GM21723 (cell line): ENCODE data around the gene ELF2.
A peak's percentile ranks its signal among the peaks of the same experiment; 100 is the strongest.
"Not testable (repeated sequence)": the region's sequence is repeated elsewhere in the genome, so short reads cannot be mapped to it uniquely, and the experiment has no call there.

Experiments used
- ATAC-seq: cut with Tn5 transposase; IDR thresholded peaks from one replicate; pipeline ENCODE4 v1.9.1; 2021; ENCODE audit warnings: mild to moderate bottlenecking, moderate library complexity; ENCODE audit not compliant: unreplicated experiment

ELF2 gene

GRCh38 chr4:139188648-139189416 is 11.8 kb upstream of the ELF2 start:
- ATAC-seq = no peak

DNA sequence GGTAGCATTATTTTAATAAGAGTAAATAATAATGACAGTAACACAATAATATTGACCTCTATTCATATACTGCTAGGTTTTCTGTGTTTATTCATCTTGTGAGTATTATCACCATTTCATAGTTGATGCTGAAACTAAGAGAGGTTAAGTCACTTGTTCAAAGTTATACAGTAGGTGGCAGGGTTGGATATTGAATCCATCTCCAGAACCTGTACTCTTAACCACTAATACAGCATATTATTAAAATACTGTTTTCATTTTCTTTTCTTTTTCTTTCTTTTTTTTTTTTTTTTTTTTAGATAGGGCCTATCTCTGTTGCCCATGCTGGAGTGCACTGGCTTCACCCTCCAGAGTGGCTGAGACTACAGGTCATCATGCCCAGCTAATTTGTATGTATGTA is 7.1 kb upstream of the ELF2 start:
- ATAC-seq = peak; percentile 68

DNA sequence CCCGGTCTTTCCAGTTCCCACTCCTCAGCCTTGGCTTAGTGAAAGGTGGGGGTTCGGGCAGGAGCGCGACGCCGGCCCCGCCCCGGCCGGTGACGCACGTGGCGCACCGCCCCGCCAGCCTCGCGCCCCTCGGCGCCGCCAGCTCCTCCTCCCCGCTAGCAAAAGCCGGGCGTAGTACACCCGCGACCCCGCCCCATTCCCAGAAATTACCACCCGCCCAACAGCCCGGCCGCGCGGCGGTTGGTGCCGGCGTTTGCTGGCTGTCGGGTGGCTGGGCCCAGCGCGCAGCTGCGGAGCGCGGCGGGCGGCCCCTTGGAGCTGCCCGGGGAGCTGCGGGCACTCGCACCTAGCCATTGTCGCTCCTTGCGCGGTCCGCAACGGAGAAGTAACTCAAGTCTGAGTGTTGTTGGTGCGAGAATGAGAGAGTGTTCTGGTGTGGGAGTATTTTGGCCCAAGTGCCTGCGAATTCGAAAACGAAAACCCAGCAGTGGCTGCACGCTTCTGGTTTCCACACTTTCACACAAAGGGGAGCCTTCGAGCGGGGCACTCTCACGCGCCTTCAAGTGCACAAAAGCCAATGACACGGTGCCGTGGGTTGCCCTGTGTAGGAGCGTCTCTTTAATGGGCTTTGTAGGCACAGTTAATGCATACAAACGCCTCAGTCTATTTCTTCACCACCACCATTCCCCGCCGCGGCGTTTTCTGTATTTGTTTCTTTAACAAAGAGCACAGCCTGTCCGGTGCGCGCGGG is 1.0 kb upstream of the ELF2 start:
- ATAC-seq = peak; percentile 72

GRCh38 chr4:139176302-139177048 is 543 bp downstream of the ELF2 start:
- peak; percentile 21 for ATAC-seq

- ATAC-seq = no peak
Measured at GRCh38 chr4:139175646-139176301, 1.2 kb downstream of the ELF2 start.

GRCh38 chr4:139171876-139172691 is 4.9 kb downstream of the ELF2 start:
- no peak for ATAC-seq

- no peak for ATAC-seq
Measured at GRCh38 chr4:139170932-139171331, 6.1 kb downstream of the ELF2 start.

GRCh38 chr4:139167774-139168444 is 9.1 kb downstream of the ELF2 start:
- ATAC-seq = no peak

GRCh38 chr4:139164731-139165130 is 12.3 kb downstream of the ELF2 start:
- ATAC-seq = no peak

- no peak for ATAC-seq
Measured at GRCh38 chr4:139163806-139164206, 13.2 kb downstream of the ELF2 start.

- ATAC-seq = not testable (repeated sequence)
Measured at GRCh38 chr4:139157977-139158376, 19.0 kb downstream of the ELF2 start.

GRCh38 chr4:139154952-139155557 is 22.0 kb downstream of the ELF2 start:
- ATAC-seq = no peak

- no peak for ATAC-seq
Measured at GRCh38 chr4:139154538-139154937, 22.5 kb downstream of the ELF2 start.

- no peak for ATAC-seq
Measured at GRCh38 chr4:139154134-139154421, 22.9 kb downstream of the ELF2 start.

DNA sequence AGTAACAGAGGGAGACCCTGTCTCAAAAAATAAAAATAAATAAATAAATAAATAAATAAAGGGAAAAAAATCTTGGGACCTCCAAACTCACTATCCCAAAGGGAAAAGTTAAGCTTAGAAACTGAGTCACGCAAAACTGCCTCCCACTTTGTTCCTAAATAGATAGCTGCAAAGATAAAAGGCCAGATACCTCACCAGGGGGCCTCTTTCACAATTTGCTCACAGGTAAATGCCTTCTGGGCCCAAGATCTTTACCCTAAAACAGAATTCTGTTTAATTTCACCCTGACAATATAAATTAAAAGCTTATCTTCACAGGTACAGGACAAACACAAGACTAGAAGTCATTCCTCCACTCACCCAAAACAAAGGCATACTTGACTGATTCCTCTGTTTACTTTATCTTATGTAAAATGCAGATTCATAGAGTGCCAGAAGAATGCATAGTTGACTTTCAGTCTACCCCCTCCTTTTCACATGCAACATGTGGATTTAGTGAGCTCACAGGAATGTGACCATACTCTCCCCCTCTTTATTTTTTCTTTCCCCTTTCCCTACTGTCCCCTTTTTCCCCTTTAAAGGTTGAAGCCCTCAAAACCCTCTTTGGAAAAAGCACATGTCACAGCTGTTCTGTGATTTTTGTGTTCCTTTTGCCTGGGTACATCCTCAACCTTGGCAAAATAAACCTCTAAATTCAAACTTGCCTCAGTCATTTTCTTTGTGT is 23.4 kb downstream of the ELF2 start:
- no peak for ATAC-seq

- ATAC-seq = no peak
Measured at GRCh38 chr4:139152249-139152648, 24.8 kb downstream of the ELF2 start.

- no peak for ATAC-seq
Measured at GRCh38 chr4:139146926-139147629, 29.9 kb downstream of the ELF2 start.

DNA sequence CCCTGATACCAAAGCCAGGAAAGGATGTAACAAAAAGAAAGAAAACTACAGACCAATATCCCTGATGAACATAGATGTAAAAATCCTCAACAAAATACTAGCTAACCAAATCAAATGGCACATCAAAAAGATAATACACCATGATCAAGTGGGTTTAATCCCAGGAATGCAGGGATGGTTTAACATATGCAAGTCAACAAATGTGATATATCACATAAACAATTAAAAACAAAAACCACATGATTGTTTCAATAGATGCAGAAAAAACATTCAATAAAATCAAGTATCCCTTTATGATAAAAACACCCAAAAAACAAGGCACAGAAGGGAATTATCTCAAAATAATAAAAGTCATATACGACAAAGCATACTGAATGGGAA is 31.5 kb downstream of the ELF2 start:
- ATAC-seq = no peak
